Natural killer cell (primary cell): ENCODE data around the gene ZNF236. TPM values are rescaled to one million over a fixed set of nuclear protein-coding genes. Genes with fewer than 3 reads are reported as not detected.

ENCODE experiments used
- ATAC-seq, 3 donors: fragments of 150-1000 bp in 2 of 3; fragments of 200-7000 bp in 1 of 3; cut with Tn5 transposase; 1 replicate in 1 of 3; 2 replicates in 2 of 3; pipeline ENCODE4 v1.10.0; 2021; ENCODE audit warnings: mild to moderate bottlenecking in 2 of 3, moderate library complexity in 2 of 3
- DNase-seq, 2 donors: peaks; one replicate each; pipeline versions ENCODE4 v3.0.0 to v3.0.0-alpha.2; 2013 to 2021; ENCODE audit warnings: mixed read lengths in 1 of 2
- H3K27ac ChIP-seq: one replicate; pipeline ENCODE4 v1.5.1; 2013; ENCODE audit warnings: mild to moderate bottlenecking, low read length
- H3K27me3 ChIP-seq: one replicate; pipeline ENCODE4 v1.6.1; 2013; ENCODE audit warnings: low read length; ENCODE audit not compliant: control insufficient read depth, insufficient read depth
- H3K36me3 ChIP-seq: one replicate; pipeline ENCODE4 v1.6.1; 2013; ENCODE audit warnings: low read length; ENCODE audit not compliant: control insufficient read depth, insufficient read depth
- H3K4me1 ChIP-seq: one replicate; pipeline ENCODE4 v1.6.1; 2013; ENCODE audit warnings: low read length; ENCODE audit not compliant: control insufficient read depth, insufficient read depth
- H3K4me3 ChIP-seq: one replicate; pipeline ENCODE4 v1.5.1; 2013; ENCODE audit warnings: low read length
- H3K9me3 ChIP-seq: one replicate; pipeline ENCODE4 v1.6.1; 2013; ENCODE audit warnings: low read length; ENCODE audit not compliant: control insufficient read depth, insufficient read depth
- H3K27ac Mint-ChIP-seq, 2 donors: one replicate each; pipeline ENCODE4 v1.8.0; 2022; ENCODE audit warnings: mild to moderate bottlenecking in 2 of 2, mixed read lengths in 2 of 2, moderate library complexity in 1 of 2
- H3K27me3 Mint-ChIP-seq, 2 donors: one replicate each; pipeline ENCODE4 v1.8.0; 2022; ENCODE audit warnings: low read depth in 2 of 2, mixed read lengths in 2 of 2
- H3K36me3 Mint-ChIP-seq: one replicate; pipeline ENCODE4 v1.8.0; 2022; ENCODE audit warnings: mixed read lengths
- H3K4me1 Mint-ChIP-seq, 2 donors: one replicate each; pipeline ENCODE4 v1.8.0; 2022; ENCODE audit warnings: mixed read lengths in 2 of 2
- H3K4me3 Mint-ChIP-seq: one replicate; pipeline ENCODE4 v1.8.0; 2022; ENCODE audit warnings: mild to moderate bottlenecking, moderate library complexity, mixed read lengths
- H3K9me3 Mint-ChIP-seq, 2 donors: one replicate each; pipeline ENCODE4 v1.8.0; 2022; ENCODE audit warnings: mixed read lengths in 2 of 2
- WGBS: methylation state at CpG from one replicate; pipeline ENCODE4 v1.1.7; 2013; ENCODE audit warnings: missing lambda C conversion rate; ENCODE audit not compliant: insufficient coverage; 5-methylcytosine and 5-hydroxymethylcytosine counted together
- intact Hi-C: fragments of 100-400 bp; cut with micrococcal nuclease; formaldehyde crosslinking; loops from one replicate; pipeline ENCODE4 v1.14.2; 2022
- total RNA-seq, 4 donors: library from RNA; stranded (reverse); fragments of 120-200 nt in 1 of 4; gene quantifications; one replicate each; pipeline versions ENCODE4 v1.2.3 to v1.2.4, GENCODE V29; 2013 to 2022
- TF ChIP-seq, protein P1 (sequence below): fragments of 200-600 bp; IDR thresholded peaks from one replicate; pipeline ENCODE4 v1.8.0; 2022; ENCODE audit warnings: antibody characterized with exemption

Gene ZNF236
- total RNA-seq, 3 donors from 2014 or later (not counting 1 experiment from before 2014, with no cell fraction given), result 35.1 to 42.2 (median 39.7) TPM

DNA sequence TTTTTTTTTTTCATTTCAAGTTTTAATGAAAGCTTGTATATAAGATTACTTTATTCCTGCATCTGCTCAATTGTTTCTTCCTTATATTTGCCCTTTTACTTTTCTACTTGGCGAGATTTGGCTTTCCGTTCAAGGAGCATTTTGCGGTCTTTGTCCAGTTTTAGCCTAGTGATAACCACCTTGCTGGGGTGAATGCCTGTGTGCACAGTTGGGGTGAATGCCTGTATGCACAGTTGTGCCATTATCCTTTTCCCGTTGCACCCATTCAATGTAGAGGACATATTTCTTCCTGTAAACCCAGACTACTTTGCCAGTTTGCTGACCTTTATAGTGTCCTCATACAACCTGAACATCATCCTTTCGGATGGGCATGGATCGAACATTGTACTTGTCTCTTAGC, 12.0 kb downstream of the ZNF236 start:
- no peak overlapping the region for H3K27ac Mint-ChIP-seq
- peaks cover 21 to 29% of the 10 kb centered on the region in 2 donors for H3K4me1 Mint-ChIP-seq
- Histone ChIP-seq H3K27ac (no peak overlapping the region), H3K4me3 (no peak overlapping the region), H3K27me3 (no peaks in the 10 kb centered on the region), H3K36me3 (no peaks in the 10 kb centered on the region), H3K4me1 (no peaks in the 10 kb centered on the region), H3K9me3 (no peaks in the 10 kb centered on the region)
- no peak for DNase-seq
- WGBS, result 96% methylated on average over 6 of the region's 6 CpGs
- TF ChIP-seq, protein P1, sequence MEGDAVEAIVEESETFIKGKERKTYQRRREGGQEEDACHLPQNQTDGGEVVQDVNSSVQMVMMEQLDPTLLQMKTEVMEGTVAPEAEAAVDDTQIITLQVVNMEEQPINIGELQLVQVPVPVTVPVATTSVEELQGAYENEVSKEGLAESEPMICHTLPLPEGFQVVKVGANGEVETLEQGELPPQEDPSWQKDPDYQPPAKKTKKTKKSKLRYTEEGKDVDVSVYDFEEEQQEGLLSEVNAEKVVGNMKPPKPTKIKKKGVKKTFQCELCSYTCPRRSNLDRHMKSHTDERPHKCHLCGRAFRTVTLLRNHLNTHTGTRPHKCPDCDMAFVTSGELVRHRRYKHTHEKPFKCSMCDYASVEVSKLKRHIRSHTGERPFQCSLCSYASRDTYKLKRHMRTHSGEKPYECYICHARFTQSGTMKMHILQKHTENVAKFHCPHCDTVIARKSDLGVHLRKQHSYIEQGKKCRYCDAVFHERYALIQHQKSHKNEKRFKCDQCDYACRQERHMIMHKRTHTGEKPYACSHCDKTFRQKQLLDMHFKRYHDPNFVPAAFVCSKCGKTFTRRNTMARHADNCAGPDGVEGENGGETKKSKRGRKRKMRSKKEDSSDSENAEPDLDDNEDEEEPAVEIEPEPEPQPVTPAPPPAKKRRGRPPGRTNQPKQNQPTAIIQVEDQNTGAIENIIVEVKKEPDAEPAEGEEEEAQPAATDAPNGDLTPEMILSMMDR, result no peak
- H3K36me3 Mint-ChIP-seq, result no peaks in the 10 kb centered on the region
- H3K4me3 Mint-ChIP-seq, result no peak overlapping the region
- no peaks in the 10 kb centered on the region for H3K9me3 Mint-ChIP-seq
- no peaks in the 10 kb centered on the region for H3K27me3 Mint-ChIP-seq
- intact Hi-C loops, result no loop called here
- ATAC-seq, result no peak

DNA sequence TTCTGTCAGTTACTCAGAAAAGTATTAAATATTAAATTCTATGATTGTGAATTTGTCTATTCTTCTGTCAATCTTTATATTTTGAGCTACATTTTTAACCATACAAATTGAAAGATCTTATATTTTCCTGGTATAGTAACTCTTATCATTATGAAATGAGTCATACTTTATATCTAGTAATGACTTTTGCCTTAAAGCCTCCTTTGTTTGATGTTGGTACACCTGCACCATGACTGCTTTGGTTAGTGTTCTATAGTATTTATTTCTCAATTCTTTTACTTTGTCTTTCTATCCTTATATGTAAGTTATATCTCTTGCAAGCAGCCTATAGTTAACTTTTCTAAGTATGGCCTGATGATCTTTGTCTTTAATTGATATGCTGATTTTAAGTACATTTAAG, 13.0 kb downstream of the ZNF236 start:
- DNase-seq (no peak), ATAC-seq (no peak)
- peaks cover 28 to 29% of the 10 kb centered on the region in 2 donors for H3K4me1 Mint-ChIP-seq
- TF ChIP-seq, protein P1, result no peak
- H3K9me3 Mint-ChIP-seq, result no peaks in the 10 kb centered on the region
- Histone ChIP-seq H3K27me3 (no peaks in the 10 kb centered on the region), H3K4me1 (no peaks in the 10 kb centered on the region), H3K4me3 (no peak overlapping the region), H3K36me3 (no peaks in the 10 kb centered on the region), H3K27ac (no peak overlapping the region), H3K9me3 (no peaks in the 10 kb centered on the region)
- H3K36me3 Mint-ChIP-seq, result no peaks in the 10 kb centered on the region
- H3K4me3 Mint-ChIP-seq, result no peak overlapping the region
- no peak overlapping the region for H3K27ac Mint-ChIP-seq
- no peaks in the 10 kb centered on the region for H3K27me3 Mint-ChIP-seq
- intact Hi-C loops, result no loop called here

DNA sequence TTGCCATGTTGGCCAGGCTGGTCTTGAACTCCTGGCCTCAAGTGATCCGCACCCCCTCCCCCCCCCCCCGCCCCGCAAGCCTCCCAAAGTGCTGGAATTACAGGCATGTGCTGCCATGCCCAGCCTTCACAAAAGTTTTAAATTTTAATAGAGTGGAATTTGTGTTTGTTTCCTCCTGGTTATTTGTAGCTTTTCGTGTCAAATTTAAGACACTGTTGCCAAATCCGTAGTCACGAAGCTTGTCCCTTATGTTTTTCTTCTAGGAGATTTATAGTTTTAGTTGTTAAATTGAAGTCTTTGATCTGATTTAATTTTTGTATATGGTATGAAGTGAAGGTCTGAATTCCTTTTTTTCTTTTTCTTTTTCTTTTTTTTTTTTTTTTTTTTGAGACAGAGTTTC, 14.7 kb downstream of the ZNF236 start:
- Mint-ChIP-seq H3K4me1 (peaks cover 24 to 28% of the 10 kb centered on the region in 2 donors), H3K27ac (no peak overlapping the region), H3K27me3 (no peaks in the 10 kb centered on the region), H3K9me3 (no peaks in the 10 kb centered on the region), H3K36me3 (no peaks in the 10 kb centered on the region), H3K4me3 (no peak overlapping the region)
- Histone ChIP-seq H3K9me3 (no peaks in the 10 kb centered on the region), H3K27ac (no peak overlapping the region), H3K27me3 (no peaks in the 10 kb centered on the region), H3K36me3 (no peaks in the 10 kb centered on the region), H3K4me1 (no peaks in the 10 kb centered on the region), H3K4me3 (no peak overlapping the region)
- WGBS, result 100% methylated on average over 2 of the region's 6 CpGs
- intact Hi-C loops, result no loop called here
- ATAC-seq (no peak), DNase-seq (no peak)
- TF ChIP-seq, protein P1, result no peak

DNA sequence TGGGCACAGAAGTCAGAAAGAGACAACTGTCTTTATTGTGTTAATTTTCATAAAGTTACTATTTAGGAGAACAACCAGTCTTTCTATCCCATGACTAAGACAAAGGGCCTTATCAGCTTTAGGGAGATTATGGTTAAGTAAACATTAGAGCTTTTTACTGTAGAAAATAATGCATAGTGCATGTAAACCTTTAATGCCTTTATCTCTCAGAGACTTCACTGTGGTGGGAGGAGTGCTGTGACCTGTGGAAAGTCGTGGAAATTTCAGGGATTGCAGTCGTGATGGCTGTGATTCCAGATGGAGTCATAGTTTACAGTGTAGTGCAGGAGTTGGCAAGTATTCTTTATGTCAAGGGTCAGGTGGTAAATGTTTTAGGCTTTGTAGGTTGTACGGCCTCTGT, 15.8 kb downstream of the ZNF236 start:
- Histone ChIP-seq H3K4me1 (no peaks in the 10 kb centered on the region), H3K27me3 (no peaks in the 10 kb centered on the region), H3K27ac (no peak overlapping the region), H3K36me3 (no peaks in the 10 kb centered on the region), H3K9me3 (no peaks in the 10 kb centered on the region), H3K4me3 (no peak overlapping the region)
- Mint-ChIP-seq H3K4me3 (no peak overlapping the region), H3K9me3 (no peaks in the 10 kb centered on the region), H3K4me1 (peaks cover 19 to 28% of the 10 kb centered on the region in 2 donors), H3K36me3 (no peaks in the 10 kb centered on the region), H3K27me3 (no peaks in the 10 kb centered on the region), H3K27ac (no peak overlapping the region)
- TF ChIP-seq, protein P1, result no peak
- no peak for DNase-seq
- ATAC-seq, result no peak
- intact Hi-C loops, result no loop called here
- WGBS, result 89% methylated on average over 3 of the region's 3 CpGs
